ENCODE data around the gene KCNA10.
"Not testable (repeated sequence)": the region's sequence is repeated elsewhere in the genome, so short reads cannot be mapped to it uniquely, and the experiment has no call there.

The KCNA10 gene

GRCh38 chr1:110529011-110529410, 10.0 kb upstream of the KCNA10 start:
- DNase-seq, result no peak

- no peak for DNase-seq
Measured at GRCh38 chr1:110526201-110526780, 7.3 kb upstream of the KCNA10 start.

GRCh38 chr1:110525249-110525595, 6.2 kb upstream of the KCNA10 start:
- no peak for DNase-seq

- DNase-seq, result peak; percentile 60
Measured at GRCh38 chr1:110524311-110525248, 5.6 kb upstream of the KCNA10 start.

- DNase-seq, result no peak
Measured at GRCh38 chr1:110523011-110523410, 4.0 kb upstream of the KCNA10 start.

GRCh38 chr1:110522560-110522959, 3.6 kb upstream of the KCNA10 start:
- DNase-seq, result no peak

GRCh38 chr1:110520827-110521226, 1.9 kb upstream of the KCNA10 start:
- no peak for DNase-seq

GRCh38 chr1:110515891-110516290, 3.1 kb downstream of the KCNA10 start:
- DNase-seq, result no peak

GRCh38 chr1:110515041-110515440, 3.9 kb downstream of the KCNA10 start:
- no peak for DNase-seq

GRCh38 chr1:110513511-110513910, 5.5 kb downstream of the KCNA10 start:
- DNase-seq, result no peak

GRCh38 chr1:110511436-110511835, 7.5 kb downstream of the KCNA10 start:
- DNase-seq, result no peak

- not testable (repeated sequence) for DNase-seq
Measured at GRCh38 chr1:110510921-110511320, 8.1 kb downstream of the KCNA10 start.

GRCh38 chr1:110509655-110510054, 9.3 kb downstream of the KCNA10 start:
- no peak for DNase-seq

GRCh38 chr1:110508028-110508940, 10.7 kb downstream of the KCNA10 start:
- DNase-seq, result no peak

- DNase-seq, result no peak
Measured at GRCh38 chr1:110506541-110506940, 12.4 kb downstream of the KCNA10 start.

- no peak for DNase-seq
Measured at GRCh38 chr1:110505596-110505995, 13.4 kb downstream of the KCNA10 start.

GRCh38 chr1:110504226-110504625, 14.7 kb downstream of the KCNA10 start:
- DNase-seq, result no peak

- no peak for DNase-seq
Measured at GRCh38 chr1:110503471-110503870, 15.5 kb downstream of the KCNA10 start.

GRCh38 chr1:110502402-110503151, 16.4 kb downstream of the KCNA10 start:
- DNase-seq, result no peak

GRCh38 chr1:110501488-110502132, 17.4 kb downstream of the KCNA10 start:
- no peak for DNase-seq

- DNase-seq, result no peak
Measured at GRCh38 chr1:110498270-110498669, 20.7 kb downstream of the KCNA10 start.

All from CD4-positive, alpha-beta T cell treated with Interleukin-17A for 4 hours (primary cell).